Fibroblast of the conjunctiva (primary cell): Measurements from ENCODE around the gene PIK3R5.
A peak's percentile ranks its signal among the peaks of the same experiment; 100 is the strongest.

Experiments
- DNase-seq: peaks from one replicate; pipeline ENCODE4 v3.0.0-alpha.2; 2010; ENCODE audit warnings: low read depth

PIK3R5 gene

DNA sequence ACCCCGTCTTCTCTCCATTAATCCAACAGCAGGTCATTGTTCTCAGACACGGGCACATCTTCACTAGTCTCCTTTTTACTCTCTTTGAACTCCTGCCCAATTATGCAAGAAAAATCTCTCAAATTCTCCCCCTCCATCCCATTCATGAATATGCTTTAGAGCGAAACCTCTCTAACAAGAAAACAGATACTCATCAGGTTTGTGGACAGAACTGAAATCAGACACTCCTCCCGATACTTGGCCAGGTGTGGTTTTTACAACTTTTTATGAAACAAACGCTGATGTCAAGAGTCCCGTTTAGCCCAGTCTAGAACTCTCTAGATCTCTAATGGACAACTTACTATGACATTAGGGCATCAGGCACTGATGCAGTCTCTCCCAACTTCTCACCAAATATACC is 40.9 kb downstream of the PIK3R5 start:
- DNase-seq, result no peak

DNA sequence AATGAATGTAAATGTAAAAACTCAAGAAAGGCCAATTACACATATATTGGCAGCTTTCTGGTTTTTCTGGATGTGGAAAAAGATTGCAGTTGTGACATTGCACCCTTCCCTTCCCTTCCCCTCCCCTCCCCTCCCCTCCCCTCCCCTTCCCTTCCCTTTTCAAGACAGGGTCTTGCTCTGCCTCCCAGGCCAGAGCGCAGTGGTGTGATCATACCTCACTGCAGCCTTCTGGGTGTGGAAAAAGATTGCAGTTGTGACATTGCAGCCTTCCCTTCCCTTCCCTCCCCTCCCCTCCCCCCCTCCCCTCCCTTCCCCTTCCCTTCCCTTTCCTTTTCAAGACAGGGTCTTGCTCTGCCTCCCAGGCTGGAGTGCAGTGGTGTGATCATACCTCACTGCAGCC is 41.7 kb downstream of the PIK3R5 start:
- DNase-seq, result no peak

DNA sequence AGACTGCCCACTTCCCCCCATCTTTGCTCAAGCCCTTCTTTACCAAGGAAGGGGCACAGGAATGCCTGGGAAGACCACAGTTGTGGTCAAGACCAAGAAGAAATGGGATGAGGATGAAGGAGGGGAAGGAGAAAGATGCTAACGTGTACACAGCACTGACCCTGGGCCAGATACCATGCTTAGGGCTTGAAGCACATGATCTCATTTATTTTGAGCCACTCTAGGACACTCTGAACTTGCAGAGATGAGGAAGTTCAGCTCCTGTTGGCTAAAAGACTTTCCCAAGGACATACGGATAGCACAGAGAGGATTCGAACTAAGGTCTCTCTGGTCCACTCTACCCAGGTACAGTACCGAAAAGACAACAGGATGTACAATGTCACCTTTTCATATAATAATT is 42.6 kb downstream of the PIK3R5 start:
- no peak for DNase-seq

DNA sequence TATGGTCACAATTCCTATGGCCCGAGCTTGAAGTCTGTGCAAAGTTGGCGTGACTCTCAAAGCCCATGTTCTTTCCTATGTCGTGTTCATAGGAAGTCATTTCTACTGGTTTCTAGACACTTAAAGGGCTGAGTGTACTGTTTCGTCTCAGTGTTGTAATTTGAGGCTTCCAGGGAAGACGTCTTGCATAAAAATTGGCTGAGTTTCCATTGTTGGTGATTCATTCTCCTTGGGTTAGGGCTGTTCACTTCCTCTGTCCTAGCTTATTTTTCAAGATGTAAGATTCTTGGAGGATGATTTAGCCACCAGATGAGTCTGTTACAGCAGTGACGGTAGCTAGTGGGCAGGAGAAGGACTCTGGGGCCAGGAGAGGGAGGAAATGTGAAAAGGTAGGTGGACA is 43.1 kb downstream of the PIK3R5 start:
- peak; percentile 91 for DNase-seq

DNA sequence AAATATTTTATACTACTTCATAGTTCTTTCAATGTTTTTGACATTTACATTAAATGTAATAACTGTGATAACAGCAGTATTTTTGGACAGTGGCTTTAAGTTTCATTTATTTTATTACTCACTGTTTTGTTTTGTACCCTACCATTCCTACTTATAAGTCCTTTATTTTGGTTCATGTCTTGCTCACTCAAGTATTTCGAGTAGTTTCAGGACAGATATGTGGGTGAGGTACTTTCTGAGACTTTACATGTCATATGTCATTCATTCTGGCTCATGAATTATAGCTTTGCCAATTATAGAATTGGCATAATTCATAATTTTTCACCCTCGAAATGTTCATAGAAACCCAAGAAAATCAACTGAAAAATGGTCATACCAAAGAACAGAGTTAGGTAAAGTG is 44.4 kb downstream of the PIK3R5 start:
- DNase-seq, result no peak

DNA sequence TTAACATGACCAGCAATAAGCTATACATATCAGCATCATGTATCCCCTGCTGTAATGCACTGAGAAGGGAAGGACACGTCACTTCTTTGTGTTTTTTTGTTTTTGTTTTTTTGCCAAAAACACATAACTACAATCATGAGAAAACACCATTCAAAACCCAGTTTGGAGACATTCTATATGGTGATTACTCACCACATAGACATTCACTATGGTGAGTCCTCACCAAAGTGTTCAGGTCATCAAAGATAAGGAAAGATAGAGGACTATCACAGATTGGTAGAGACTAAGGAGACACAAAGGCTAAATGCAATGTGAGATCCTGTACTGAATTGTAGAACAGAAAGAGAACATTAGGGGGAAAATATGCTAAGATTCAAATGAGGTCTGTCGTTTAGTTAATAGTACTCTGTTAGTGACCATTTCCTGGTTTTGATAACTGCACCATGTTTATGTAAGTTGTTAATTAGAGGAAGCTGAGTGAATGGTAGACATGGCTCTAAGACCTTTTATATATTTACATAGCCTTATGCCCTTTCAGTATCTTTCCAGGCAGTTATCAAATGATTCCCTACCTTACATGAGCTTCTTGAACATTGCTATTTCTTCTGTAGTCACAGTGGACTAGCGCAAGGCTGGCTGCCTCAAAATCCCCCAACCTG is 46.6 kb downstream of the PIK3R5 start:
- no peak for DNase-seq

DNA sequence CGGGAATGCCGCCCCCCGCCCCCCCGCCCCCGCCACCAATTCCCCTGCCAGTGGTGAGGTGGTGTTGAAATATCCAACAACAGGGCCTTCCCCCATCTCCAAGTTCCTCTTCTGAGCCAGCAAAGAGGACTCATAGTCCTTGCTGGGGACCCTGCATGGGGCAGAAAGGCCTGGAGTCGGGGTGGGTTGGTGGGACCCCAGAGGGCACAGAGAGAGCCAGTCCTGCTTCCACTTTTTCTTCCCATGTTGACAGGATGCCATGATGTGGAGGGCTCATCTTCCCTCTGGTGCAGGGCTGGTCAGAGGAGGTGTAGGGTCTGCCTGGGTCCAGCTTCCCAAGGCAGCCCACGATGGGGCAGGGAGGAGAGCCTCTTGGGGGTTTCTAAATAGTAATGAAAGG is 49.0 kb downstream of the PIK3R5 start:
- no peak for DNase-seq

DNA sequence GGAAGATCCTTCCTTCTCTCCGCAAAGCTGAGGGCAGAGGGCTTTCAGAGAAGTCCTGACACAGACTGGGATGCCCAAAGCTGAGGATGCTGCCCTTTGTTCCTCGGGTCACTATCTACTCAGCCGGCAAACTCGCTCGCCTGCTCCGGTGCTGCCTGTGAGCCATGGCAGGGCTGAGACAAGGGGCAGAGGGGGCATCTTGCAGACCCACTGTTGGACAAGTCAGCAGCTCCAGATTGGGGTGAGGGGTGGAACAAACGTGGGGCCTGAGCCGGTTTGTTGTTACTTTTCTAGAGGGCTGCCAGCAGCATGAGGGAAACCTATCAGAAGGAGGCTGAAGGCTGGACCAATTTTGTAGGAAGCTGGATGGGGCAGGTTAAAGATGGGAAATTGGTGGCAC is 51.0 kb downstream of the PIK3R5 start:
- no peak for DNase-seq

DNA sequence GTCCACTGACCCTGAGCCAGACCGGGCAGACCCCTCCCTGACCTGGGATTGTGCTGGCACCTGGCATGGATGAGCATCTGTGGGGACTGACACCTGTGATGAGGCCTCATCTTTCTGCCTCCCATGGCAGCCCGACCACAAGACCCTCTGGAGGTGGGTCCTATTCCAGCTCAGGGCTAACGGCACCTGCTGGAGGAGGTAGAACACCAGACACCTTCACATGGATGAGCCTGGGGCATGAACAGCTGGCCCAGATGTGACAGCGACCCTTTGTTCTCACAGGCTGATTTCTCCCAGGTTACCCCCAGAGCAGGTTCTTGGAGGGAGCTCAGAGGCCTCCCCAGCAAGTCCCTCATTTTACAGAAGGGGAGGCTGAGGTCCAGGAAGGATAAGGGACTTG is 51.6 kb downstream of the PIK3R5 start:
- no peak for DNase-seq

DNA sequence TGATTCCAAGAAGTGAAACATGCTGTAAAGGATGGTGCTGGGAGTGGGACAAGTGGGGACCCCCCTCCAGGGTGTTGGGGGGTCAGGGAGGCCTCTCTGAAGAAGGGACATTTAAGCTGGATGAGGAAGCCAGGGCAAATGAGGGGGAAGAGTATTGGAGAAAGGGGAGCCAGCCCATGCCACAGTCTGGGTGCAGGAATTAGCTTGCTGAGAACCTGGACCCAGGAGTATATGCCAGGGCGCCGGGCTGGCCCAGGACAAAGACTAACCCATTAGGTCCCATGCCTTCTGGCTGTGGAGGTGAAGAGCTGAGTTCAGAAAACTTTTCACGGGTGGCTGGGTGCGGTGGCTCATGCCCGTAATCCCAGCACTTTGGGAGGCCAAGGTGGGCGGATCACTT is 52.4 kb downstream of the PIK3R5 start:
- no peak for DNase-seq

DNA sequence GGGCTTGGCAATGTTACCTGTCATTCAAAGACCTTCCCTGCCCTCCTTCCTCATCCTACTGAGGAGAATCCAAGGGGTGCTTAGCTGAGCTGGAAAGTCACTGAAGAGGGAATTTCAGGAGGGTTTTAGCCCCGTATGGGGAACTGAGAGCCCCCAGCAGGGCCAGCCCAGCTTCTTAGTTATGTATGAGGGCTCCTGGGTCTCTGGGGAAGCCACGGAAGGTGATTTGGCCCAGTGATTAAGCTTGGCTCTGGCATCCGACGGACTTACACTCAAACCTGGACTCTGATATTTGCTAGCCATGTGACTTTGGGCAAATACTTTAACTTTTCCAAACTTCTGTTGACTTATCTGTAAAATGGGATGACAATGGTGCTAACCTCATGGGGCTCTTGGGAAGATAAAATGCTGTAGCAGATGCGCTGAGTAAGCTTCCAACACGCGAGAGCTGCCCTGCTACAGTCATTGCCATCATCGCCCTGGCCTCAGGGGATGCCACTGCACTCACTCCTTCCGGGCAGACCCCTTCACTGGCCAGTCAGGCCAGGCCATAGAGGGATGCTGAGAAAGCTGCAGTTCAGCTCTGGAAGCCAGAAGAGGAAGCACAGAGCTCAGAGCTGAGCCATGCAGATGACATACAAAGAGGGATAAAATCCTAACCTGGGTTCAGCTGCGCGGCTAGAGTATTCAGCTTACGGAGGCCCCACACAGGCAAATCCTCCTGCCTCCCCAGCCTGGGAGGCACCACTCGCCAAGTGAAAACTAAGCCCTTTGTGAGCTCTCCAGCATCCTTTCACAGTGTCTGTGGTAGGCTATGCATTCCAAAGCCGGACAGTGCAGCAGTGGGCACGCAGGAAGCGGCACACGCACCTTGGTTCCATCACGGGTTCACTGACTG is 53.2 kb downstream of the PIK3R5 start:
- DNase-seq, result no peak

DNA sequence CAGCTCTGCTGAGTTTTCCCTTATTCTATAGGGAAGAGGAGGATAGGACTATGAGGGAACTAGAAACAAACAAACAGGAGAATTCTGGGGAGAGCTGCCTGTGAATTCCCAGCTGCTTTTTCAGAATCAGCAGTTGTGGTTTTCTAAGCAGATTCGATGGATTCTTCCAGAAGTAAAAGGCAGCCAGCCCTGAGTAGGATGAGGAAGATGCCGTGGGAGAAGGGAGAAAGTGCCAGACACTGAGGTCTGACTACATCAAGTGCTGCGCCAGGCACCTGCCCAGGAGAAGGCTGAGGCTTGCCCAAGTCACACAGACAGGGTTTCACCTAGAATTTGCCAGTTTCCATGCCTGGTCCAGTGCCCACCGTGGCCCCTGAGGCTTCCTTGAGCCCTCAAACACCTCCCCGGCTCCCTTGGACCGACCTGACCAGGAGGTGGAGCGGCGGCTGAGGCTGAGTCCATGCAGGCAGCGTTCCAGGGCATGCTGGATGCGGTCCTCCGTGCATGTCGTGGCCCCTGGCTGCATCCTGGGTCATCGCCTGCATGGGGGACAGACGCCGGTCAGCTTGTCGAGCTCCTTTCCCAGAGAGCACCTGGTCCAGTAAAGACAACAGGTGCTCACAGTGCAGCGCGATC is 54.4 kb downstream of the PIK3R5 start:
- DNase-seq, result no peak

DNA sequence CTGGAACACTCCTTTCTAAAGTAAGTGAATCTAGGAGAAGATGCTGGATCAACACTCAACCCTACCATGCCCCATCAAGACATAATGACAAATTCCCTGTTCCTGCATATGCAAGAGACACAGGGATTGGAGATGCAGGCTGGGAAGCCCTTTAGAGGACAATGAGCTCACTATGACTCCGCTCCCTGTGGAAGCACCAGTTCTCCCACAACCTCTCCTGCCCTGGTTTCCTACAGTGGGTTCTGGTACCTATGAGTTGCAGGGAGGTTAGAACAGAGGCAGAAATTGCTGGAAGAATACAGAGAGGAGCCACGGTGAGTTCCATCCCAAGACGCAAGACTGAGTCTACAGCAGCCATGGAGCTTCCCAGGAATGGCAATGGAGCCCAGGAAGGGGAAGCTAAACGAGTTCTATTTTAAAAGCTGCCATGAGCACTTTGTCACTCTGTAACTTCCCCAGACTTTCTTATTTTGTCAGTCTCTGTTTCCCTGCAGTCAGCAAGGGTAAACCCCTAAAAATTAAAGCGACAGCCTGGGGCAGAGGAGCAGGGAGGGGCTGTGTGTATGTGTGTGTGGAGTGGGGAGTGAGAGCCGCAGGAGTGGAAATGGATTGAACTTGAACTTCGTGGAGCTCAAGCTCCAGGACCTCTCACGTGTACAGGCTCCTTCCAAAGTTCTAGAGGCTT is 55.8 kb downstream of the PIK3R5 start:
- DNase-seq, result no peak

DNA sequence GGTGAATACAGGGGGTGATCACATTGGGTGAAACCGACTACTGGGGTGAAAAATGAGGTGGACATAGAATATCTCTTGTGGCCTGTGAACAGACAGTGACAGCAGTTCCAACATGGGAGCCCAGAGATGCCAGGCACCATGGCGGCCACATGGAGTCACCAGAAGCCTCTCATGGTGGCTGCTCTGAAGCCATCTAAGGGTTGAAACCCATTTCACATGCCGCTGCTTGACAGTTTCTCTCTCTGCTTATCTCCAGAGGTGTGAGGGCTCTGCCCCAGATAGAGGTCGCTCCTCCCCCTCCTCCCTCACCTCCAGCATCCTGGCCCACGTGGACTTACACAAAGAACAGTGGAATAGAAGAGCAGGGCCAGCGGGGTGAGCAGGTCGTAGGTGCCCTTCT is 60.2 kb downstream of the PIK3R5 start:
- no peak for DNase-seq

DNA sequence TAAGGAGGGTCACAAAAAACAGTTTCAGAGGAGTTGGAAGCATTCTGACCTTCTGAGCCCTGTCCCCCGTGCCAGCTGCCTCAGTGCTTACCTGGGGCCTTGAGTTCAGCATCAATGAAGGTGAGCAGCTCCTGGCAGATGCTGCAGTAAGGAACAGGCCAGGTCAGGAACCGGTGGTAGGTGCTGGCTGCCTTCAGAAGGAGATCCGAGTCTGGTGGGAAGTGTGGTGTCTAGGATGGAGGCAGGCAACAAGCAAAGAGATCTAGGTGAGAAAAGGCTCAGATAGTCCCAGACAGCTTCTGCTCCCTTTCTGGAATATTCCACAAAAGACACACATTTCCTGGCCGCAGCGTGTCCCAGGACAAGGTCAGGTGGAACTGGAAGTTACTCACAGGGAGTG is 60.8 kb downstream of the PIK3R5 start:
- no peak for DNase-seq

DNA sequence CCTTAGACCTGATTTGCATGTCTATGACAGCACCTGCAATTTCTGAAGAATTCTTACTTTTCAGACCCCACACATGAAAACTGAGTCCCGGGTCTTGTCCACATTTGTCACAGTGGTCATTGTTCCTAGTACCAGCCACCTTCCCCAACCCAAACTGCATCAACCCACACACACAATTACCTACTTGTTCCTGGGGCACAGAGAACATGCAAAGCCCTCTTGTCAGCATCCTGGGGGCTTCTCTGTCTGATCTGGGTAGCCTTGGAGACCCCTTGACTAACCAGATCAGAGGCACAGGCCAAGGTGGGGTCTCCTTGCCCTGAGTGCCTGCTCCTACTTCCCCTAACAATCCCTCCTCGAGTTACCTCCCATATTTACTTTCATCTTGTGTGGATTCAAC is 61.3 kb downstream of the PIK3R5 start:
- no peak for DNase-seq

DNA sequence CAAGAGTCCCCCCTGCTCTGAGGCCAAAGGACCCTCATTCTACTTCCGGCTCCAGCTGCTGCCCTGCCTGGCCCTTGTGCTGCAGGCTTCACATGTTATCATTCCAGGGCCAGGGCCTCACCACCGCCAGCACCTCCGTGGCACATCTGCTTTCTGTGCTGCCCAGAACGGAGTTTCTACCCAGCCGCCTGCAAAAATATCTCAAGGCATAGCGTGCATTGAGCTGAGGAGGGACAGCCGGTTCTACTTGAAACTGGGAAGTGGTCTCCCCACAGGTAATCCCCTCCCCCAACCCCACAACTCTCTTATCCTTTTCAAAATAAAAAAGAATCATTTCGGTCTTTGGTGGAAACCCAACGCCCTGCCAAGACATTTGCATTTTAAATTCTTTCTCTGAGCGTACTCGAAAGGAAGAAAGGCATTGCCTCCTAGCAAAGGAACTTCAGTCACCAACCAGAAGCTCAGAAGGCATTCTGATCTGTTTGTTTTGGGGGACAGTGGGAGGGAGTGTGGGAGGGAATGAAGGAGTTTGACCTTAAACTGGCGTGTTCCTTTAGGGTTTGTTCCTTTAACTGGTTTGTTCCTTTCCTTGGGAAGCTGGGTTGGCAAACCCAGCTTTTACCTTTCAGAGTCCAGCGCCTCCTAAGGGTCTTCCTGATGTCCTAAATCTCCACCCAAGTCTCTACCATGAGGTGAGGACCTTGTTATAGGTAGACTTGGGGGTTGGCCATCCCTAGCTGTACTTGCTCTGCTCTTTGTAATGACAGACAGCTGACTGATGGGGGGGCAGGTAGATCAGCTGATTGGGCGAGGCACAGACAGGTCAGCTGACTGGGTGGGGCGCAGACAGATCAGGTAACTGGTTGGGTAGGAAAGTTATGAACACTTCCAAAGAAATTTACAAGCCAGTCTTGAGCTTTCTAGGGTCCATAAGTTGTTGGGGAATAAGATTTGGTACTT is 64.6 kb downstream of the PIK3R5 start:
- no peak for DNase-seq

DNA sequence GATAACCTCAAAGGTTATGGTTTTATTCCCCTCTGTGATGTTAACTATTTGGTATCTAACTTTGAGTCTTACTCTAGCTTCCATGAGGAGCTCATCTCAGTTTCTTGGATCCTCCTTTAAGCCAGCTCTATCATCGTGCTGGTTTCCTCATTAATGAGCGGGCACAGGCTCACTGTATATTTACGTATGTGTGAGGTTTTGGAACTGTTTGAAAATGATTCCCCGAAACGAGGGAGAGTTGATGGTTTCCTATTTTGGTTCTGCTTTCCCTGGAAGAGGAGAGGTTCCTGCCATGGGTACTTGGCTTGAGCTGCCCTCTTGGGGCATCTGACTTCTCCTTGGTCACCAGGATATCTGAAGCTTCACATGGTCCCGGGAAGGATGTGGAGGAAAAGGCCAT is 65.3 kb downstream of the PIK3R5 start:
- no peak for DNase-seq

DNA sequence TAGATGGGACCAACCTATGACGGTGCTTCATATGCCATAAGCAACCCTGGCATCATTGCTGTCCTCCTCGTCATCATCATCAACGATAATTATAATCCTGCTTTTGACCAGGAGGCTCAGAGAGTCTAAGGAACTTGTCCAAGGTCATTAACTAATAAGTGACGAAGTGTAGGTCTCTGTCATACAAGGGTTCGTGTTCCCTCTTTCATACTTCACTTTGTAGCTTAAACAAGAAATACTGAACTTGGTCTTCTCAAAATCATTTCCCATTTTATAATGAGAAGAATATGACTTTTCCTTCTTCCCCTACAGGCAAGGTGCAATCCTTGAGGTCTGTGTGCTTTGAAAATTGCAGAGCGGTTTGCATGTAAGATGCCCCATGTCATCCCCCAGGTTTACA is 66.9 kb downstream of the PIK3R5 start:
- no peak for DNase-seq

DNA sequence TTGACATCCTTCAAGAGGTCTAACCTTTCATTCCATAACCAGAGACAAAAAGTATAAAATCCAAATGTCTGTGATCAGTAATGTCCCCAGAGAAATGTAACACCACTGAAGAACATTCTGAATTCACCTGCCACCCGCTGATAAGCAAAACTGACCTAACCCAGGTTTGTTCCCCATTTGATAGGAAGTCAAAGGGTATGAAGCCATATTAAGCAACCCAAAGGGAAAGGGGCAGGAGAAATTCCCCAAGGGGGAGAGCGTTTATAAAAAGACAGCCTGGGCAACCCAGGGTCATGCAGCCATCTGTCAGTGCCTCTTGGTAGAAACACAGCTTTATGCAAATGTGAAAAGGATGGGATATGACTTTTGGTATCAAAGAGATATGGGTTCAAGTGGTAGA is 67.4 kb downstream of the PIK3R5 start:
- no peak for DNase-seq
